Measurements from ENCODE around the gene RIMS4. TPM values are rescaled to one million over a fixed set of nuclear protein-coding genes. Genes with fewer than 3 reads are reported as not detected.

The RIMS4 gene
- polyA plus RNA-seq, 3 donors, result not detected

DNA sequence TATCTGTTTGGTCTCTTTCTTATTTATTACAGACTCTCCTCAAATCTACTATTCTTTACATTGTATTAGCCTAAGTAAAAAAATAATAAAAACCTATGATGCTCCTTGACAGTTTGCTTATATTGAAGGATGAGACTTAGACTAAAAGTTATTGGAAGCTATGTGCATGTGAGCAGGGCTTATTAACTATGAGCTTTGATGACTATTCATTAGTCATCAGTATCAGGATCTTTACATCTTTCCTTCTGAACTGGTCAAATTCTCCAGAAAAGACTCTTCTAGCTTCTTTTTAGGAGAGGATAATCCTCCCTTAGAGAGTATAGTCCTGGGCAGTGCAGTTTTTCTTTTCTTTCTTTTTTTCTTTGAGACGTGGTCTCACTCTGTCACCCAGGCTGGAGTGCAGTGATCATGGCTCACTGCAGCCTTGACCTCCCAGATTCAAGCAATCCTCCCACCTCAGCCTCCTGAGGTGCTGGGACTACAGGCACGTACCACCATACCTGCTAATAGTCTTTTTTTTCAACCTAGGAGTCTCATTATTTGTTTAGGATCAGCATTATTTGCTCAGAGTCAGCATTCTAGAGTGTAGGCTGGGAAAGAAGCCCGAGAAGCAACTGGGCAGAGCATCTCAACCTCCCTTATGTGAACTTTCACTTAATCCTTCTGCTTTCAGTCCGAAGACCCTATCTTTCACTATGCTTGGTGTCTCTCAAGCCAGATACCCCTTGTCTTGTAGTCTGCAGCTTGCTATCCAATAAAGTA is 38.1 kb upstream of the RIMS4 start:
- H3K27me3 Mint-ChIP-seq (ENCODE audit: low read depth in 3 of 3), result peaks cover 5 to 8% (median 8%) of the 10 kb centered on the region in 3 donors
- Histone ChIP-seq H3K36me3 (replicated peaks in 1 of 2; ENCODE audit: control insufficient read depth in 1 of 2, insufficient read depth in 2 of 2, low read length in 2 of 2) (no peaks in the 10 kb centered on the region), H3K79me2 (ENCODE audit: insufficient read depth, low read length) (no peaks in the 10 kb centered on the region), H3K9me3 (replicated peaks in 1 of 2; ENCODE audit: control insufficient read depth in 1 of 2, insufficient read depth in 1 of 2, low read length in 2 of 2) (no peaks in the 10 kb centered on the region), H3K27ac (ENCODE audit: low read depth in 1 of 2, low read length in 2 of 2) (no peak overlapping the region), H3K27me3 (ENCODE audit: control insufficient read depth in 2 of 2, insufficient read depth in 2 of 2, low read length in 2 of 2) (no peaks in the 10 kb centered on the region), H3K4me1 (ENCODE audit: control insufficient read depth in 1 of 2, insufficient read depth in 2 of 2, low read length in 2 of 2) (no peaks in the 10 kb centered on the region), H2AFZ (ENCODE audit: insufficient read depth, low read depth, low read length, poor library complexity, severe bottlenecking) (no peak overlapping the region), H3K4me2 (replicated peaks; ENCODE audit: extremely low read depth, low read length, poor library complexity, severe bottlenecking) (no peak overlapping the region), H4K20me1 (ENCODE audit: insufficient read depth, low read length) (no peaks in the 10 kb centered on the region), H3K9ac (ENCODE audit: insufficient read depth, low read length, poor library complexity, severe bottlenecking) (no peak overlapping the region), H3K4me3 (replicated peaks in 1 of 3; ENCODE audit: low read depth in 2 of 3, low read length in 3 of 3) (no peak overlapping the region)
- H3K4me1 Mint-ChIP-seq, result no peaks in the 10 kb centered on the region
- TF ChIP-seq, protein P1, sequence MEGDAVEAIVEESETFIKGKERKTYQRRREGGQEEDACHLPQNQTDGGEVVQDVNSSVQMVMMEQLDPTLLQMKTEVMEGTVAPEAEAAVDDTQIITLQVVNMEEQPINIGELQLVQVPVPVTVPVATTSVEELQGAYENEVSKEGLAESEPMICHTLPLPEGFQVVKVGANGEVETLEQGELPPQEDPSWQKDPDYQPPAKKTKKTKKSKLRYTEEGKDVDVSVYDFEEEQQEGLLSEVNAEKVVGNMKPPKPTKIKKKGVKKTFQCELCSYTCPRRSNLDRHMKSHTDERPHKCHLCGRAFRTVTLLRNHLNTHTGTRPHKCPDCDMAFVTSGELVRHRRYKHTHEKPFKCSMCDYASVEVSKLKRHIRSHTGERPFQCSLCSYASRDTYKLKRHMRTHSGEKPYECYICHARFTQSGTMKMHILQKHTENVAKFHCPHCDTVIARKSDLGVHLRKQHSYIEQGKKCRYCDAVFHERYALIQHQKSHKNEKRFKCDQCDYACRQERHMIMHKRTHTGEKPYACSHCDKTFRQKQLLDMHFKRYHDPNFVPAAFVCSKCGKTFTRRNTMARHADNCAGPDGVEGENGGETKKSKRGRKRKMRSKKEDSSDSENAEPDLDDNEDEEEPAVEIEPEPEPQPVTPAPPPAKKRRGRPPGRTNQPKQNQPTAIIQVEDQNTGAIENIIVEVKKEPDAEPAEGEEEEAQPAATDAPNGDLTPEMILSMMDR (IDR thresholded peaks at IDR 0.05), result no peak
- WGBS (ENCODE audit: insufficient coverage), result 79% methylated on average over 2 of the region's 4 CpGs
- peaks cover 0 to 3% (median 0%) of the 10 kb centered on the region in 7 donors for H3K9me3 Mint-ChIP-seq
- H3K36me3 Mint-ChIP-seq, result no peaks in the 10 kb centered on the region
- H3K27ac Mint-ChIP-seq, result no peak overlapping the region
- intact Hi-C loops (cut with micrococcal nuclease), result no loop called here
- H3K4me3 Mint-ChIP-seq, result no peak overlapping the region
- no peak for DNase-seq

GRCh38 chr20:44843876-44844275 is 33.5 kb upstream of the RIMS4 start:
- intact Hi-C loops (cut with micrococcal nuclease), result no loop called here
- Mint-ChIP-seq H3K4me3 (no peak overlapping the region), H3K4me1 (no peaks in the 10 kb centered on the region), H3K27me3 (ENCODE audit: low read depth in 3 of 3) (peaks cover 10 to 15% (median 15%) of the 10 kb centered on the region in 3 donors), H3K36me3 (no peaks in the 10 kb centered on the region), H3K27ac (no peak overlapping the region), H3K9me3 (peaks cover 0 to 6% (median 0%) of the 10 kb centered on the region in 7 donors)
- H2AFZ ChIP-seq (ENCODE audit: insufficient read depth, low read depth, low read length, poor library complexity, severe bottlenecking), result no peak overlapping the region
- H3K9me3 ChIP-seq (replicated peaks in 1 of 2; ENCODE audit: control insufficient read depth in 1 of 2, insufficient read depth in 1 of 2, low read length in 2 of 2), result no peaks in the 10 kb centered on the region
- no peak overlapping the region for H3K9ac ChIP-seq (ENCODE audit: insufficient read depth, low read length, poor library complexity, severe bottlenecking)
- H3K36me3 ChIP-seq (replicated peaks in 1 of 2; ENCODE audit: control insufficient read depth in 1 of 2, insufficient read depth in 2 of 2, low read length in 2 of 2), result no peaks in the 10 kb centered on the region
- H3K27ac ChIP-seq (ENCODE audit: low read depth in 1 of 2, low read length in 2 of 2), result no peak overlapping the region
- 90% methylated on average over 2 of the region's 5 CpGs for WGBS (ENCODE audit: insufficient coverage)
- H3K79me2 ChIP-seq (ENCODE audit: insufficient read depth, low read length), result no peaks in the 10 kb centered on the region
- TF ChIP-seq, protein P1 (IDR thresholded peaks at IDR 0.05), result no peak
- H3K27me3 ChIP-seq (ENCODE audit: control insufficient read depth in 2 of 2, insufficient read depth in 2 of 2, low read length in 2 of 2), result no peaks in the 10 kb centered on the region
- no peak for DNase-seq
- H3K4me3 ChIP-seq (replicated peaks in 1 of 3; ENCODE audit: low read depth in 2 of 3, low read length in 3 of 3), result no peak overlapping the region
- no peaks in the 10 kb centered on the region for H3K4me1 ChIP-seq (ENCODE audit: control insufficient read depth in 1 of 2, insufficient read depth in 2 of 2, low read length in 2 of 2)
- H4K20me1 ChIP-seq (ENCODE audit: insufficient read depth, low read length), result no peaks in the 10 kb centered on the region
- H3K4me2 ChIP-seq (replicated peaks; ENCODE audit: extremely low read depth, low read length, poor library complexity, severe bottlenecking), result no peak overlapping the region

Measured in CD14-positive monocyte (primary cell).